PC-3 (cell line): ENCODE results near the gene ZNF155.

Experiments used
- EZH2phosphoT487 ChIP-seq: fragments of 300-600 bp; sonication (generic); IDR thresholded peaks from 2 replicates; pipeline ENCODE4 v1.6.1; 2018; ENCODE audit warnings: mild to moderate bottlenecking, antibody characterized with exemption, low read length, borderline replicate concordance
- TF ChIP-seq, protein P1 (sequence below): fragments of 300-600 bp; sonication (generic); conservative IDR thresholded peaks from 2 replicates; pipeline ENCODE4 v1.5.1; 2017; ENCODE audit warnings: antibody characterized with exemption, low read depth, mild to moderate bottlenecking, low read length

DNA sequence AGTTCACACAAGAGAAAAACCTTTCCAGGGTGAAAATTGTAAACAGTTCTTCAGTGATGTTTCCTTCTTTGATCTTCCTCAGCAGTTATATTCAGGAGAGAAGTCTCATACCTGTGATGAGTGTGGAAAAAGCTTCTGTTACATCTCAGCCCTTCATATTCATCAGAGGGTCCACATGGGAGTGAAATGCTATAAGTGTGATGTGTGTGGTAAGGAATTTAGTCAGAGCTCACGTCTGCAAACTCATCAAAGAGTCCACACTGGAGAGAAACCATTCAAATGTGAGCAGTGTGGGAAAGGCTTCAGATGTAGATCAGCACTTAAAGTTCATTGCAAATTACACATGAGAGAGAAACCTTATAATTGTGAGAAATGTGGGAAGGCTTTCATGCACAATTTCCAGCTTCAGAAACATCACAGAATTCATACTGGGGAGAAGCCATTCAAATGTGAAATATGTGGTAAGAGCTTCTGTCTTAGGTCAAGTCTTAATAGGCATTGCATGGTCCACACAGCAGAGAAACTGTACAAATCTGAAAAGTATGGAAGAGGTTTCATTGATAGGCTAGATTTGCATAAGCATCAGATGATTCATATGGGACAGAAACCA, 48.1 kb downstream of the ZNF155 start:
- TF ChIP-seq, protein P1, sequence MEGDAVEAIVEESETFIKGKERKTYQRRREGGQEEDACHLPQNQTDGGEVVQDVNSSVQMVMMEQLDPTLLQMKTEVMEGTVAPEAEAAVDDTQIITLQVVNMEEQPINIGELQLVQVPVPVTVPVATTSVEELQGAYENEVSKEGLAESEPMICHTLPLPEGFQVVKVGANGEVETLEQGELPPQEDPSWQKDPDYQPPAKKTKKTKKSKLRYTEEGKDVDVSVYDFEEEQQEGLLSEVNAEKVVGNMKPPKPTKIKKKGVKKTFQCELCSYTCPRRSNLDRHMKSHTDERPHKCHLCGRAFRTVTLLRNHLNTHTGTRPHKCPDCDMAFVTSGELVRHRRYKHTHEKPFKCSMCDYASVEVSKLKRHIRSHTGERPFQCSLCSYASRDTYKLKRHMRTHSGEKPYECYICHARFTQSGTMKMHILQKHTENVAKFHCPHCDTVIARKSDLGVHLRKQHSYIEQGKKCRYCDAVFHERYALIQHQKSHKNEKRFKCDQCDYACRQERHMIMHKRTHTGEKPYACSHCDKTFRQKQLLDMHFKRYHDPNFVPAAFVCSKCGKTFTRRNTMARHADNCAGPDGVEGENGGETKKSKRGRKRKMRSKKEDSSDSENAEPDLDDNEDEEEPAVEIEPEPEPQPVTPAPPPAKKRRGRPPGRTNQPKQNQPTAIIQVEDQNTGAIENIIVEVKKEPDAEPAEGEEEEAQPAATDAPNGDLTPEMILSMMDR: no peak
- no peak for TF ChIP-seq EZH2phosphoT487
